Astrocyte of the spinal cord (primary cell): ENCODE data around the gene CNOT10.

ENCODE experiments used
- DNase-seq: peaks from one replicate; pipeline ENCODE4 v3.0.0; 2011; ENCODE audit warnings: low read depth, low spot score
- H3K4me3 ChIP-seq: 2 replicates; pipeline ENCODE4 v1.5.1; 2011; ENCODE audit warnings: low read depth, mild to moderate bottlenecking, low read length, moderate library complexity
- in situ Hi-C: cut with HindIII; loops from 2 replicates; pipeline ENCODE4 v1.10.0; 2017; ENCODE audit warnings: low sequenced_read_pairs
- TF ChIP-seq, protein P1 (sequence below): IDR thresholded peaks from 2 replicates; pipeline ENCODE4 v1.5.1; 2012; ENCODE audit warnings: low read depth, mild to moderate bottlenecking, low read length, inconsistent platforms

CNOT10 gene

DNA sequence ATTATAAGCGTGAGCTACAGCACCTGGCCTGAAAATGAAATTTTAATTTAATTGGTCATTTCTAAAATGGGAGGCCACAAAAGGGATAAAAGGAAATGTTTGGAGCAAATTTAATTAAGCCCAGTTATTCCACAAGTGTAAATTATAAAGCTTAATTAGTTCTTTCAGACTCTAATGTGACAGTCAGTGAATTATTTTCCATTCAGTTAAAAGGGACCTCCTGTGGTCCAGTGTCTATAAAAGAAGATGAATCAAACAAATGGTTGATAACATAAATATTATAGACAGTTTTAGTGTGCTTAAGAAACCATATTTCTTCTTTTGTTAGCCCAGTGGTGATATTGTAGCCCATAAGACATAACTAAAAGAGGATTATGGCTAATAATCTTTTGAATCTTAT, 66.4 kb downstream of the CNOT10 start:
- in situ Hi-C loops, result no loop called here
- DNase-seq, result no peak

GRCh38 chr3:32755761-32756160, 70.8 kb downstream of the CNOT10 start:
- in situ Hi-C loops, result no loop called here

More for the DNA sequence above, 66.4 kb downstream of the CNOT10 start:
- H3K4me3 ChIP-seq, result no peak overlapping the region
- TF ChIP-seq, protein P1, sequence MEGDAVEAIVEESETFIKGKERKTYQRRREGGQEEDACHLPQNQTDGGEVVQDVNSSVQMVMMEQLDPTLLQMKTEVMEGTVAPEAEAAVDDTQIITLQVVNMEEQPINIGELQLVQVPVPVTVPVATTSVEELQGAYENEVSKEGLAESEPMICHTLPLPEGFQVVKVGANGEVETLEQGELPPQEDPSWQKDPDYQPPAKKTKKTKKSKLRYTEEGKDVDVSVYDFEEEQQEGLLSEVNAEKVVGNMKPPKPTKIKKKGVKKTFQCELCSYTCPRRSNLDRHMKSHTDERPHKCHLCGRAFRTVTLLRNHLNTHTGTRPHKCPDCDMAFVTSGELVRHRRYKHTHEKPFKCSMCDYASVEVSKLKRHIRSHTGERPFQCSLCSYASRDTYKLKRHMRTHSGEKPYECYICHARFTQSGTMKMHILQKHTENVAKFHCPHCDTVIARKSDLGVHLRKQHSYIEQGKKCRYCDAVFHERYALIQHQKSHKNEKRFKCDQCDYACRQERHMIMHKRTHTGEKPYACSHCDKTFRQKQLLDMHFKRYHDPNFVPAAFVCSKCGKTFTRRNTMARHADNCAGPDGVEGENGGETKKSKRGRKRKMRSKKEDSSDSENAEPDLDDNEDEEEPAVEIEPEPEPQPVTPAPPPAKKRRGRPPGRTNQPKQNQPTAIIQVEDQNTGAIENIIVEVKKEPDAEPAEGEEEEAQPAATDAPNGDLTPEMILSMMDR, result no peak

GRCh38 chr3:32757618-32758374, 72.8 kb downstream of the CNOT10 start:
- TF ChIP-seq, protein P1, result no peak
- in situ Hi-C loops, result no loop called here
- no peak for DNase-seq
- no peak overlapping the region for H3K4me3 ChIP-seq

More at GRCh38 chr3:32755761-32756160, 70.8 kb downstream of the CNOT10 start:
- H3K4me3 ChIP-seq, result no peak overlapping the region
- DNase-seq, result no peak
- TF ChIP-seq, protein P1, result no peak

- in situ Hi-C loops, result no loop called here
- DNase-seq, result peak; percentile 22
- H3K4me3 ChIP-seq, result no peak overlapping the region
- TF ChIP-seq, protein P1, result no peak
Measured at GRCh38 chr3:32758375-32758753, 73.4 kb downstream of the CNOT10 start.

DNA sequence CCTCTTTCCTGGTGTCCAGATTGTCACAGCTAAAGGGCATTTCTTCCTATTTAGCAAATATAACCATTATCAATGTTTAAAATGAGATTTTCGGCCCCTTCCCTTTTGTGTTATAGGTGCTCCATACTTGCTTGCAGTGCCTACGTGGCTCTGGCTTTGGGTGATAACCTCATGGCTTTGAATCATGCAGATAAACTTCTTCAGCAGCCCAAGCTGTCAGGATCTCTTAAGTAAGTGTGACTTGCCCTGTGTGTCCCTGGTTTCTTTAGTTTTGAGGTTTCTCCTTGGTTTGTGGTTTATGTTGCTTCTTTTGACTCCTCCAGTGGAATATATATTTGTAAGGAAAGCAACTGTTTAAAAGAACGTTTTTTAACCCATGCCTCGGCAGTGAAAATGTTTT, 74.4 kb downstream of the CNOT10 start:
- TF ChIP-seq, protein P1, result no peak
- no peak for DNase-seq
- in situ Hi-C loops, result no loop called here
- H3K4me3 ChIP-seq, result no peak overlapping the region

DNA sequence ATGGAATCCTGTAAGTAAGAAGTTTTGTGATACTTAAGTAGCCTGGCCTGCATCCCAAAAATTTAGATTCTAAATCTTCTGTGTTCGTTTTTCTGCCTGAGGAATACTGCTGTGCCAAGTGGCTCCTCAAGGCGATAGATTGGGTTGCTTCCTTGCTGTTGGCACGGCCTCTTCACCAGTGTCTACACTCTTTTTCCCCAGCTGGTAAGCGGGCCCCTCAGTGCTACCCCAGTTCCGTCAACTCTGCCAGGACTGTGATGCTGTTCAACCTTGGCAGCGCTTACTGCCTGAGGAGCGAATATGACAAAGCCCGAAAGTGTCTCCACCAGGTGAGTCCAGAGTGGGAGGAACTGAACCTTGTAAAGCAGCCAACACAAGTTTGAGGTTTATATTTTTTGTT, 79.5 kb downstream of the CNOT10 start:
- no peak for DNase-seq
- H3K4me3 ChIP-seq, result no peak overlapping the region
- in situ Hi-C loops, result no loop called here
- TF ChIP-seq, protein P1, result no peak
